Testis (tissue), 2 donors: ENCODE measurements around the gene PKNOX2.

ENCODE experiments used
- CTCF ChIP-seq, 3 experiments: fragments of 450-650 bp in 2 of 3; fragments of 200-600 bp in 1 of 3; sonication (generic) in 1 of 3; IDR thresholded peaks; one replicate each; pipeline ENCODE4 v1.5.1; 2016 to 2019; ENCODE audit warnings: antibody characterized with exemption in 3 of 3, mild to moderate bottlenecking in 2 of 3, moderate library complexity in 1 of 3
- POLR2A ChIP-seq: fragments of 450-650 bp; IDR thresholded peaks from one replicate; pipeline ENCODE4 v1.6.1; 2017; ENCODE audit warnings: antibody characterized with exemption, mild to moderate bottlenecking, moderate library complexity

- TF ChIP-seq CTCF (IDR thresholded peaks at IDR 0.05): no peak
- no peak for TF ChIP-seq POLR2A
Observed at GRCh38 chr11:125276619-125276976, 112.0 kb downstream of the PKNOX2 start.
